Mesendoderm (in vitro differentiated cells): ENCODE data around the gene TRIP13.

ENCODE experiments used
- DNase-seq: peaks from one replicate; pipeline ENCODE4 v3.0.0; 2013
- H2AK5ac ChIP-seq: 2 replicates; pipeline ENCODE4 v1.6.1; 2013; ENCODE audit warnings: low read length, inconsistent platforms
- H2BK120ac ChIP-seq: 2 replicates; pipeline ENCODE4 v1.6.1; 2013; ENCODE audit warnings: low read depth, mild to moderate bottlenecking, low read length, moderate library complexity, mixed read lengths
- H2BK15ac ChIP-seq: replicated peaks from 2 replicates; pipeline ENCODE4 v1.6.1; 2013; ENCODE audit warnings: low read depth, mild to moderate bottlenecking, moderate library complexity
- H2BK5ac ChIP-seq: 2 replicates; pipeline ENCODE4 v1.6.1; 2013; ENCODE audit warnings: low read length, inconsistent platforms
- H3K18ac ChIP-seq: 2 replicates; pipeline ENCODE4 v1.6.1; 2013; ENCODE audit warnings: mild to moderate bottlenecking, low read length, mixed read lengths
- H3K23ac ChIP-seq: one replicate; pipeline ENCODE4 v1.6.1; 2013; ENCODE audit warnings: low read length
- H3K27ac ChIP-seq: 2 replicates; pipeline ENCODE4 v1.5.1; 2013; ENCODE audit warnings: low read depth, mild to moderate bottlenecking, inconsistent platforms, low read length, moderate library complexity
- H3K27me3 ChIP-seq: 2 replicates; pipeline ENCODE4 v1.6.1; 2013; ENCODE audit warnings: low read length, control low read depth, mild to moderate bottlenecking, inconsistent platforms; ENCODE audit not compliant: insufficient read depth, poor library complexity
- H3K36me3 ChIP-seq: 2 replicates; pipeline ENCODE4 v1.6.1; 2013; ENCODE audit warnings: low read length, inconsistent platforms; ENCODE audit not compliant: control insufficient read depth, insufficient read depth
- H3K4ac ChIP-seq: one replicate; pipeline ENCODE4 v1.6.1; 2013; ENCODE audit warnings: low read depth, mild to moderate bottlenecking, low read length, moderate library complexity
- H3K4me1 ChIP-seq: 2 replicates; pipeline ENCODE4 v1.6.1; 2013; ENCODE audit warnings: low read depth, low read length, inconsistent platforms; ENCODE audit not compliant: control insufficient read depth
- H3K4me2 ChIP-seq: 2 replicates; pipeline ENCODE4 v1.6.1; 2013; ENCODE audit warnings: low read length
- H3K4me3 ChIP-seq: 2 replicates; pipeline ENCODE4 v1.5.1; 2013; ENCODE audit warnings: mild to moderate bottlenecking, low read length
- H3K56ac ChIP-seq: one replicate; pipeline ENCODE4 v1.6.1; 2013; ENCODE audit warnings: low read length
- H3K79me1 ChIP-seq: 2 replicates; pipeline ENCODE4 v1.6.1; 2013; ENCODE audit warnings: low read length, inconsistent platforms
- H3K79me2 ChIP-seq: 2 replicates; pipeline ENCODE4 v1.6.1; 2013; ENCODE audit warnings: mild to moderate bottlenecking, low read length; ENCODE audit not compliant: control insufficient read depth, insufficient read depth
- H3K9ac ChIP-seq: 2 replicates; pipeline ENCODE4 v1.6.1; 2013; ENCODE audit warnings: low read length, inconsistent platforms
- H4K5ac ChIP-seq: one replicate; pipeline ENCODE4 v1.6.1; 2013; ENCODE audit warnings: low read length
- H4K8ac ChIP-seq: one replicate; pipeline ENCODE4 v1.6.1; 2013; ENCODE audit warnings: low read depth, mild to moderate bottlenecking, control low read depth, low read length, moderate library complexity
- WGBS: extraction: QIAGEN DNeasy Blood & Tissue Kit; methylation state at CpG from one replicate; pipeline ENCODE4 v1.1.7; 2013; ENCODE audit warnings: low lambda C conversion rate, missing lambda C conversion rate; ENCODE audit not compliant: insufficient coverage; ENCODE audit errors: extremely low coverage; 5-methylcytosine and 5-hydroxymethylcytosine counted together

The TRIP13 gene

GRCh38 chr5:884345-885126 is 8.1 kb upstream of the TRIP13 start:
- DNase-seq = no peak
- Histone ChIP-seq H3K4me2 (no peak overlapping the region), H2BK120ac (no peak overlapping the region), H3K4me1 (no peaks in the 10 kb centered on the region), H3K79me2 (peaks cover 58% of the 10 kb centered on the region), H3K27me3 (no peaks in the 10 kb centered on the region), H3K36me3 (peaks cover 45% of the 10 kb centered on the region), H4K5ac (no peak overlapping the region), H3K4me3 (no peak overlapping the region), H4K8ac (no peak overlapping the region), H3K27ac (no peak overlapping the region), H3K4ac (no peak overlapping the region), H3K18ac (no peak overlapping the region), H3K79me1 (peaks cover 40% of the 10 kb centered on the region), H2BK15ac (no peak overlapping the region), H2AK5ac (no peak overlapping the region), H2BK5ac (no peak overlapping the region), H3K23ac (no peak overlapping the region), H3K56ac (no peak overlapping the region), H3K9ac (no peak overlapping the region)
- WGBS = no CpG with 5 or more reads among the region's 16 CpGs

- Histone ChIP-seq H2BK5ac (no peak overlapping the region), H3K56ac (no peak overlapping the region), H3K27me3 (no peaks in the 10 kb centered on the region), H3K4me3 (no peak overlapping the region), H3K9ac (no peak overlapping the region), H2AK5ac (no peak overlapping the region), H2BK120ac (no peak overlapping the region), H3K4me1 (no peaks in the 10 kb centered on the region), H3K79me1 (peaks cover 40% of the 10 kb centered on the region), H2BK15ac (no peak overlapping the region), H4K5ac (no peak overlapping the region), H3K4ac (no peak overlapping the region), H3K23ac (no peak overlapping the region), H4K8ac (no peak overlapping the region), H3K79me2 (peaks cover 60% of the 10 kb centered on the region), H3K36me3 (peaks cover 45% of the 10 kb centered on the region), H3K18ac (no peak overlapping the region), H3K4me2 (no peak overlapping the region), H3K27ac (no peak overlapping the region)
- no CpG with 5 or more reads among the region's 18 CpGs for WGBS
- no peak for DNase-seq
Measured at GRCh38 chr5:885127-885442, 7.6 kb upstream of the TRIP13 start.

GRCh38 chr5:885529-885928 is 7.2 kb upstream of the TRIP13 start:
- H2BK15ac ChIP-seq = no peak overlapping the region
- H3K79me1 ChIP-seq = peaks cover 44% of the 10 kb centered on the region
- no peak overlapping the region for H2BK5ac ChIP-seq
- no CpG with 5 or more reads among the region's 13 CpGs for WGBS
- H3K27me3 ChIP-seq = no peaks in the 10 kb centered on the region
- no peak overlapping the region for H3K18ac ChIP-seq
- peaks cover 65% of the 10 kb centered on the region for H3K79me2 ChIP-seq
- H3K4me1 ChIP-seq = no peaks in the 10 kb centered on the region
- no peak overlapping the region for H3K23ac ChIP-seq
- no peak overlapping the region for H4K5ac ChIP-seq
- no peak overlapping the region for H3K4me2 ChIP-seq
- DNase-seq = no peak
- no peak overlapping the region for H3K4ac ChIP-seq
- no peak overlapping the region for H2BK120ac ChIP-seq
- no peak overlapping the region for H3K56ac ChIP-seq
- no peak overlapping the region for H2AK5ac ChIP-seq
- H3K9ac ChIP-seq = no peak overlapping the region
- no peak overlapping the region for H3K27ac ChIP-seq
- no peak overlapping the region for H4K8ac ChIP-seq
- no peak overlapping the region for H3K4me3 ChIP-seq
- peaks cover 47% of the 10 kb centered on the region for H3K36me3 ChIP-seq

- no peak overlapping the region for H3K4ac ChIP-seq
- no peaks in the 10 kb centered on the region for H3K4me1 ChIP-seq
- no peak overlapping the region for H2BK5ac ChIP-seq
- no peak overlapping the region for H2BK120ac ChIP-seq
- no peak overlapping the region for H3K23ac ChIP-seq
- H3K27ac ChIP-seq = no peak overlapping the region
- H2AK5ac ChIP-seq = no peak overlapping the region
- H3K18ac ChIP-seq = no peak overlapping the region
- H3K4me2 ChIP-seq = no peak overlapping the region
- no peak overlapping the region for H3K4me3 ChIP-seq
- no peak overlapping the region for H3K56ac ChIP-seq
- no CpG with 5 or more reads among the region's 13 CpGs for WGBS
- no peak overlapping the region for H4K5ac ChIP-seq
- H4K8ac ChIP-seq = no peak overlapping the region
- H3K79me2 ChIP-seq = peaks cover 70% of the 10 kb centered on the region
- H3K79me1 ChIP-seq = peaks cover 47% of the 10 kb centered on the region
- no peak for DNase-seq
- no peak overlapping the region for H3K9ac ChIP-seq
- peaks cover 47% of the 10 kb centered on the region for H3K36me3 ChIP-seq
- H3K27me3 ChIP-seq = no peaks in the 10 kb centered on the region
- no peak overlapping the region for H2BK15ac ChIP-seq
Measured at GRCh38 chr5:886036-886435, 6.6 kb upstream of the TRIP13 start.

GRCh38 chr5:886716-887325 is 5.9 kb upstream of the TRIP13 start:
- Histone ChIP-seq H3K23ac (no peak overlapping the region), H3K79me1 (peaks cover 48% of the 10 kb centered on the region), H3K27me3 (no peaks in the 10 kb centered on the region), H3K4me3 (no peak overlapping the region), H4K5ac (no peak overlapping the region), H3K18ac (no peak overlapping the region), H2BK5ac (no peak overlapping the region), H3K4me1 (peaks cover 3% of the 10 kb centered on the region), H3K9ac (no peak overlapping the region), H3K4me2 (no peak overlapping the region), H3K27ac (no peak overlapping the region), H2BK120ac (no peak overlapping the region), H3K79me2 (peaks cover 74% of the 10 kb centered on the region), H3K4ac (no peak overlapping the region), H2AK5ac (no peak overlapping the region), H2BK15ac (no peak overlapping the region), H4K8ac (no peak overlapping the region), H3K36me3 (peaks cover 44% of the 10 kb centered on the region), H3K56ac (no peak overlapping the region)
- WGBS = no CpG with 5 or more reads among the region's 26 CpGs
- no peak for DNase-seq
